Measurements from ENCODE around the gene C6orf89.

C6orf89 gene

DNA sequence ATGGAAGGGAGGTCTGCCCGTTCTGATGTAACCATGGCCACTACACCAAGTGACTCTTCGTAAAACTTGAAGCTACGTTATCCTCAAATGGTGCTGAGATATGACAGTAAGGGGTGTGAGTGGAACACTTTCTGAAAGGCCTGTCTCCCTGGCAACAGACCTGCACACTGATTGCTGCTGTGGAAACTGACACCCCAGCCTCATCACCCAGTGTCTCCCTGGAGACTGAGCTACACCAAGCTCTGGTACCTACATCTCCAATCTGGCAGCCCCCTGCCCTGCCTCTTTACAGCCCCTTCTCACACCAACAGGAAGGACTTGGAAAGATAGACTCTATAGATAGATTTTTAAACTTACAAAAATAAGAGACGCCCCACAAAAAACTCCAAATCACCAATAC is 82.0 kb downstream of the C6orf89 start:
- H3K36me3 Mint-ChIP-seq (ENCODE audit: low read depth) = peaks cover 41% of the 10 kb centered on the region
- no peak overlapping the region for H3K4me3 Mint-ChIP-seq
- no peaks in the 10 kb centered on the region for H3K9me3 Mint-ChIP-seq
- peaks cover 24% of the 10 kb centered on the region for H3K4me1 Mint-ChIP-seq (ENCODE audit: low read depth)
- no peak overlapping the region for H3K27ac Mint-ChIP-seq
- no peaks in the 10 kb centered on the region for H3K27me3 Mint-ChIP-seq

- peaks cover 48% of the 10 kb centered on the region for H3K36me3 Mint-ChIP-seq (ENCODE audit: low read depth)
- no peak overlapping the region for H3K27ac Mint-ChIP-seq
- peaks cover 17% of the 10 kb centered on the region for H3K4me1 Mint-ChIP-seq (ENCODE audit: low read depth)
- H3K27me3 Mint-ChIP-seq = no peaks in the 10 kb centered on the region
- H3K9me3 Mint-ChIP-seq = no peaks in the 10 kb centered on the region
- H3K4me3 Mint-ChIP-seq = no peak overlapping the region
Measured at GRCh38 chr6:36968266-36968977, 82.7 kb downstream of the C6orf89 start.

GRCh38 chr6:36969240-36969691 is 83.5 kb downstream of the C6orf89 start:
- no peak overlapping the region for H3K4me3 Mint-ChIP-seq
- H3K4me1 Mint-ChIP-seq (ENCODE audit: low read depth) = peaks cover 8% of the 10 kb centered on the region
- no peaks in the 10 kb centered on the region for H3K9me3 Mint-ChIP-seq
- H3K27me3 Mint-ChIP-seq = no peaks in the 10 kb centered on the region
- no peak overlapping the region for H3K27ac Mint-ChIP-seq
- peaks cover 56% of the 10 kb centered on the region for H3K36me3 Mint-ChIP-seq (ENCODE audit: low read depth)

DNA sequence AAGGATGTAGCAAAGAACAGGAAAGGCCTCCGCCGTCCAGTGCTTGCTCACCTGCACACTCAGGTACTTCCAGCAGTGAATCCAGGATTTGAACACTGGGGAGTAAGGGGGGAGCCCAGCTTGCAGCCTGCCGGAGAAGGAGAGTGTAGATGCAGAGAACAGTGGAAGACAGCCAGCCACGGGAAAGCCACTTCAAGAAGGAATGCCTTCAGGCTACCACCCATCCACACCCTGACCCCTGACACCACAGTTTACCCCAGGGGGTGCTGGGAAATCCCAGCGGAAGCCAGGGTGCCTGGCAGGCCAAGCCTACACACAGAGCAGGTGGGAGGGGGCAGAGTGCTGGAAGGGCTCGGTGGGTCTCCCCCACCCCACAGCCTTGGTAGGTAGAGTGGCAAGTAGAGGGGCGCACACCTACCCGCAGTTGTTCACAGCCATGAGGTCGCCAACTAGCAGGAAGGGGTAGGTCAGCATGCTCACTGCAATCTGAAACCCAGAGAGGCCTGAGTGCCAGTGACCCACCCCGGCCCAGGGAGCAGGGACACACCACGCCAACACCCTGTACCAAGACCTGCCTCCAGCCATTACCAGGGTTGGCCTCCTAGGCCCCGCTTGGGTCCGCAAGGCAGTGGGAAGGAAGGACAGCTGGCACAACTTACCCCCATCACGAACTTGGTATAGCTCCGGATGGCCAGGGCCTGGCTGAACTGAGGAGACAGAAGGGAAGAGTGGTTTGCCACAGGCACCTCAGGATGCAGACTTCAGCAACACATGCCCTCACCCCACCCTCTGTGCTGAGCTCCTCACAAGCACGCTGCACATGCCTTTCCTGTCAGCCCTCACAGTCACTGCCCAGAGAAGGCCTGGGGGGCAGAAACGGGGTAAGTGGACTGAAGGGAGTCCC is 84.5 kb downstream of the C6orf89 start:
- H3K4me3 Mint-ChIP-seq = no peak overlapping the region
- H3K36me3 Mint-ChIP-seq (ENCODE audit: low read depth) = peaks cover 66% of the 10 kb centered on the region
- peak overlapping the region; percentile 2 for H3K27ac Mint-ChIP-seq
- no peaks in the 10 kb centered on the region for H3K4me1 Mint-ChIP-seq (ENCODE audit: low read depth)
- no peaks in the 10 kb centered on the region for H3K9me3 Mint-ChIP-seq
- no peaks in the 10 kb centered on the region for H3K27me3 Mint-ChIP-seq

- Mint-ChIP-seq H3K4me3 (no peak overlapping the region), H3K27ac (no peak overlapping the region), H3K4me1 (ENCODE audit: low read depth) (no peaks in the 10 kb centered on the region), H3K27me3 (no peaks in the 10 kb centered on the region), H3K9me3 (no peaks in the 10 kb centered on the region), H3K36me3 (ENCODE audit: low read depth) (peaks cover 75% of the 10 kb centered on the region)
Measured at GRCh38 chr6:36970892-36971842, 85.4 kb downstream of the C6orf89 start.

DNA sequence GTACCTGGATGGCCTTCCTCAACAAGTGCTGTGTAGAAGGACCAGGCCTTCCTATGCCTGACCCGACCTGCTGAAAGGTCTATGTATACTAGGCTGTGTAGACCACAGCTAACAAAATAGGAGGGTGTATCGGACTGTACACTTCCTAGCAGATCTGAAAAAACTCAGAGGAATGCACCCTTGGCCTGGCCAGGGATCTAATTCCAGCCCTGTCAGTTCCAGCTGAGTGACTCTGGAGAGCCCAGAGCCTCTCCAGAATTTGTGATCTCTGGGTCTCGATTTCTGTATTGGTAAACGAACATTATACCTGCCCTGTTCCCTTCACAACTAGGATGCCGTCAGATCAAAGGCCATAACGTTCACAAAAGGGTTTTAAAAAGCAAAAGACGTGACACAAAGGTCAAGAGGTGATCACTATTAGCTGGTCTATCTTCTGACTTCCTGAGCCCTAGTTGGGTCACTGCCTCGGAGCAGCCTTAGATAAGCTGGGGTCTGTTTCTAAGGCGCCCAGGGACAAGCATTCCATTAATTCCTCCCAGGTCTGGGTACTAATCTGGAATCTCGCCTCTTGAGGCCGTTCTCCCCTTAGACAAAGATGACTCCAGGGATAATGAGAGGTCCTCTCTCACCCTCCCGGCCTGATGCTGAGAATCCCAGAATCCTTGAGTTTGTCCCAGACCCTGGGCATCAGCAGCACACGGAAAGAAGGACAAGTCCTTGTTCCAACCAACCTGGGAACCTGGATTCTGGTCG is 86.3 kb downstream of the C6orf89 start:
- no peaks in the 10 kb centered on the region for H3K9me3 Mint-ChIP-seq
- no peak overlapping the region for H3K4me3 Mint-ChIP-seq
- H3K27me3 Mint-ChIP-seq = no peaks in the 10 kb centered on the region
- peaks cover 79% of the 10 kb centered on the region for H3K36me3 Mint-ChIP-seq (ENCODE audit: low read depth)
- H3K27ac Mint-ChIP-seq = no peak overlapping the region
- no peaks in the 10 kb centered on the region for H3K4me1 Mint-ChIP-seq (ENCODE audit: low read depth)

GRCh38 chr6:36973190-36973589 is 87.4 kb downstream of the C6orf89 start:
- no peak overlapping the region for H3K27ac Mint-ChIP-seq
- H3K4me1 Mint-ChIP-seq (ENCODE audit: low read depth) = no peaks in the 10 kb centered on the region
- H3K4me3 Mint-ChIP-seq = no peak overlapping the region
- peaks cover 79% of the 10 kb centered on the region for H3K36me3 Mint-ChIP-seq (ENCODE audit: low read depth)
- H3K27me3 Mint-ChIP-seq = no peaks in the 10 kb centered on the region
- H3K9me3 Mint-ChIP-seq = no peaks in the 10 kb centered on the region

- Mint-ChIP-seq H3K27ac (no peak overlapping the region), H3K27me3 (no peaks in the 10 kb centered on the region), H3K36me3 (ENCODE audit: low read depth) (peaks cover 79% of the 10 kb centered on the region), H3K4me1 (ENCODE audit: low read depth) (no peaks in the 10 kb centered on the region), H3K9me3 (no peaks in the 10 kb centered on the region), H3K4me3 (no peak overlapping the region)
Measured at GRCh38 chr6:36973647-36974046, 87.9 kb downstream of the C6orf89 start.

DNA sequence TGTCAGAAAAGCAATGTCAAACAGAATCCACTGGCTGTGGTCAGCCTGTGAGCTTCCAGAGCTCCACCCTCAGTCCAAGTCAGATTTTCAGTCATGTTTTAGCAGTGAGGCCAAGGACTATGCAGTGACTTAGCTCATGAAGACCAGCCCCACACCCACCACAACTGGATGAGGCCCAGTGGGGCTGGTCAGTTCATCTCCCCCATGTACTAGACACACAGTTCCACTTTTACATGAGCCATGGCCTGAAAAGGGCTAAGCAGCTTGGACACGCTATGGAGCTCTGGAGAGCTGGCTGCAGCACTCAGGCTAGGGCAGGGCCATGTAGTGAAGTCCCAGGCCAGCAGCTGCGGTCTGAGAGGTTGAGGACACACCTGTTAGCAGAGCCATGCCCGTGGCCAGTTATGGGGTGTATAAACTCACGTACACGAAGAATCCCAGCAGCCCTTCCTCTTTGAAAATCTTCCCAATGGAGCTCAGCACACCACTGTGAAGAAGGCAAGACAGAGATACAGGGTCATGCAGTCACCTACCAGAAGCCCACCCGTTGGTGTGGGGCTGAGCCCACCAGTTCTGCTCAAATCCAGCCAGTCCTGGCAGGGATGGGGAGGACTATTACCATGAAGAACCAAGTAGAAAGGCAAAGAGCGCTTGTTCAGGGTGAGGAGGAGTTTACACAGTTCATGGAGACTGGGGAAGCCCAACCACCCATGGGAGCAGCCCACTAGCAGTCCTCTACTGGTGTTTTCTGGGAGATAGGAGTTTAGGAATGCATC is 89.7 kb downstream of the C6orf89 start:
- Mint-ChIP-seq H3K9me3 (no peaks in the 10 kb centered on the region), H3K4me3 (no peak overlapping the region), H3K4me1 (ENCODE audit: low read depth) (peaks cover 9% of the 10 kb centered on the region), H3K27me3 (no peaks in the 10 kb centered on the region), H3K36me3 (ENCODE audit: low read depth) (peaks cover 80% of the 10 kb centered on the region), H3K27ac (peak overlapping the region; percentile 31)

DNA sequence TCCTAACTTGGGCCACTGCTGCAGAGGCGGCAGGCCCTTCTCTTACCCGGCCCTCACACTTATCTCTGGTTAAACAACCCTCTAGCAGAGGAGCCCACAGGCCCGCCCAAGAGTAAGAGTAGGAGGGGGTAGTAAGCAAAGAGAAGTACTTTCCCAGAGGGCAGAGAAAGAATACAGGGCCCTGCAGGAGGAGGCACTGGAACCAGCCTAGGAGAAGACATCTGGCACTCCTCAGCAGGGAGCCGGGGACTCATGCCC is 90.2 kb downstream of the C6orf89 start:
- peaks cover 14% of the 10 kb centered on the region for H3K4me1 Mint-ChIP-seq (ENCODE audit: low read depth)
- no peaks in the 10 kb centered on the region for H3K9me3 Mint-ChIP-seq
- H3K36me3 Mint-ChIP-seq (ENCODE audit: low read depth) = peaks cover 83% of the 10 kb centered on the region
- no peak overlapping the region for H3K4me3 Mint-ChIP-seq
- H3K27ac Mint-ChIP-seq = no peak overlapping the region
- H3K27me3 Mint-ChIP-seq = no peaks in the 10 kb centered on the region

DNA sequence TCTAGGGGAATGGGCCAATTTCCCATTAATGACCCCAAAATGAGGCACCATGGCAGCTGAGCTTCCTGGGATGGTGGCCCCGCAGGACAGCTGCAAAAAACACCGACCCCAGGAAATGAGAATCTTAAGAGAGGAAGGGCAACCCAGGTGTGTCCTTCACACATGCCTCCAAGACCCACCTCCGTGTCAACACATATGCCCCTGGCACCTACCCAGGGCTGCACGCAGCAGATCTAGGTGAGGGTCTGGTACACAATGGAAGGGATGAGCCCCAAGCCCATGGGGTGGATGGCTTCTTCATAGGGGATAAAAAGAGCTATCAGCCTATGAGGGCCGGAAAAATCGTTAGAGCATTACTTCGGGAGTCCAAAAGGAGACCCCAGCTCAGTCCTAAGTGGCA is 90.8 kb downstream of the C6orf89 start:
- no peak overlapping the region for H3K27ac Mint-ChIP-seq
- no peak overlapping the region for H3K4me3 Mint-ChIP-seq
- H3K36me3 Mint-ChIP-seq (ENCODE audit: low read depth) = peaks cover 81% of the 10 kb centered on the region
- peaks cover 16% of the 10 kb centered on the region for H3K4me1 Mint-ChIP-seq (ENCODE audit: low read depth)
- no peaks in the 10 kb centered on the region for H3K9me3 Mint-ChIP-seq
- no peaks in the 10 kb centered on the region for H3K27me3 Mint-ChIP-seq

DNA sequence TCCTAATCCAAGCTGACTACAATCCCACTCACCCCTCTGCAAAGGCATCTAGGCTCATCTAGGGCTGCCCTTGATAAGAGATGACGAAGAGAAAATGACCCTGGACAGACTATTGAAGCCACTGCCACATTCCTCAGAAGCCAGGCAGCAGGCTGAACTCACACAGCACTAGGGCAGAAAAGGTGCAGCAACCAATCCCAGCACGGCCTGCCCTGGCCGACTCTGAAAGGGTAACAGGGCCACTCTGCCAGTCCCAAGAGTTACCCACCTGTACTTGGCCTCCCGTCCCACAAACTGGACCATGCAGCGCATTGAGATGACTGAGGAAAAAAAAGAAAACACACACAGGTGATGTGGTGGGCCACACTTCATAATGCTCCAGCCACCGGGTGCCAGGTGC is 91.2 kb downstream of the C6orf89 start:
- Mint-ChIP-seq H3K4me1 (ENCODE audit: low read depth) (peaks cover 20% of the 10 kb centered on the region), H3K27ac (no peak overlapping the region), H3K36me3 (ENCODE audit: low read depth) (peaks cover 81% of the 10 kb centered on the region), H3K27me3 (no peaks in the 10 kb centered on the region), H3K4me3 (no peak overlapping the region), H3K9me3 (no peaks in the 10 kb centered on the region)

DNA sequence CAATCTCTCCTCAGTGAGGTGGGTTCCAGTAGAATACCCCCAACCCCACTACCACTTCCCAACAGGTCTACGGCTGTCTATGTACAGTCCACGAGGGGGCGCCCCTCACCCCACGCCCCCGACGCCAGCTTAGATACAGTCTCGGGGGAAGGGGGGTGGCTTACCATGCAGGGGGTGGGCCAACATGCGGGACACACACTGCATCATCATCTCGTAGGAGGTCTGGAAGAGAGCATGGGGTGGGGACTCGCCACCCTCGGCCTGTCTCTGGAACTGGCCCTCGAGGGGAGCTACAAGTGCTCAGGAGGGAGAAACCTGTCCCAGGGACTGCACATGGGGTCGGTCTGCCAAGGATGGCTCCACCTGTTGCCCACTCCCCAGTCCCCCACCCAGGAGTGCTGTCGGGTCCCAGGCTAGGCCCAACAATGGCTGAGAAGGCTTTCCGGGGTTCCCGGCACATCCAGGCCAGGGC is 91.8 kb downstream of the C6orf89 start:
- H3K4me1 Mint-ChIP-seq (ENCODE audit: low read depth) = peaks cover 23% of the 10 kb centered on the region
- H3K27me3 Mint-ChIP-seq = no peaks in the 10 kb centered on the region
- H3K4me3 Mint-ChIP-seq = no peak overlapping the region
- peaks cover 77% of the 10 kb centered on the region for H3K36me3 Mint-ChIP-seq (ENCODE audit: low read depth)
- H3K9me3 Mint-ChIP-seq = no peaks in the 10 kb centered on the region
- no peak overlapping the region for H3K27ac Mint-ChIP-seq

All from stimulated activated naive CD8-positive, alpha-beta T cell treated with anti-CD3 and anti-CD28 coated beads, Interleukin-15, Interleukin-2, amounts not matched to agents 100 ng/mL and 50 ng/mL, for 24 hours (primary cell).